Activated CD4-positive, alpha-beta T cell treated with anti-CD3 and anti-CD28 coated beads, Interleukin-2, amount 50 U/mL, for 16 hours (primary cell): ENCODE results near the gene PTPN2.
A peak's percentile ranks its signal among the peaks of the same experiment; 100 is the strongest.

Source experiments
- DNase-seq: peaks from one replicate; pipeline ENCODE4 v3.0.0-alpha.2; 2020

The PTPN2 gene

DNA sequence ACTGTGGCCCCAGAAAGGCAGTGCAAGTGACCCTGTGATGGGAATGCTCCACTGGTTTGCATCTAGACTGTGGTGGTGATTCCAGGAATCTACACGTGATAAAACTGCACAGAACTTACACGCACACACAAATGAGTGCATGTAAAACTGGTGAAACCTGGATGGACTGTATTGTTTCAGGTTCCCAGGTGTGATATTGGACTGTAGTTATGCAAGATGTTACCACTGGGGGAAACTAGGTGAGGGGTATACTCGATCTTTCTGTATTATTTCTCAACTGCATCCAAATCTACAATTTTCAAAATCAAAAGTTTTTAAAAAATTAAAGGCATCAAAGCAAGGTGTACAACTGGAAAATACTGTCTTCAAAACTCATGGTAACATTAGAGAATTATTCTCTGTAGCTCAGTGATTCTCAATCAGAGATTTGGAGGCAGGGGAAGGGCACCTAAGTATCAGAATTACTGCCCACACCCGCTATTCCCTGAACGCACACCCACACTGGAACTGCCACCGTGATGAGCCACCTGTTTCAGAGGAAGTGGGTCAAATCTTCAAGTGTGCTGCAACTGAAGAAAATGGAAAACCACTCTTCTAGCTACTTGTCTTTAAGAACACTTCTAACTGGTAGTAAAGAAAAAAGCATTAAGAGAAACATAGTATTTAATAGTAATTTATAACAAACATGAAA is 26.7 kb downstream of the PTPN2 start:
- peak; percentile 71 for DNase-seq

DNA sequence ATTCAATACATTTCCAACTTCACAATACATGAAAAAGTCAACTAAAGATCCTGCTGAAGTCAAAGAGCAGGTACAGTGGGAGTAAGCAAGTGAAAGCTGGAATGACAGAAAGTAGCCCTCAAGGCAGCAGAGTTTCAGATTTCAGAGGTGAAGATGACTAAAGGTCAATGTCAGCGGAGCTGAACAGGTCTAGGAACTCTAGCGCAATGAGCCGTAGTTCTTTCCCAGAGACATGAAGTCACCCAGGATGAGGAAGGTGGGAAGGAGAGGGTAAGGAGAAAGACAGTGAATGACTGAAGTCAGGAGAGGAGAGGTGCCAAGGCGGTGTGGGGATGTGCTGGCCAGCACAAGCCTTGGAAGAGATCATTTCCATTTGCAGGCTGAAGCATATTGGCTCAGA is 28.1 kb downstream of the PTPN2 start:
- no peak for DNase-seq

DNA sequence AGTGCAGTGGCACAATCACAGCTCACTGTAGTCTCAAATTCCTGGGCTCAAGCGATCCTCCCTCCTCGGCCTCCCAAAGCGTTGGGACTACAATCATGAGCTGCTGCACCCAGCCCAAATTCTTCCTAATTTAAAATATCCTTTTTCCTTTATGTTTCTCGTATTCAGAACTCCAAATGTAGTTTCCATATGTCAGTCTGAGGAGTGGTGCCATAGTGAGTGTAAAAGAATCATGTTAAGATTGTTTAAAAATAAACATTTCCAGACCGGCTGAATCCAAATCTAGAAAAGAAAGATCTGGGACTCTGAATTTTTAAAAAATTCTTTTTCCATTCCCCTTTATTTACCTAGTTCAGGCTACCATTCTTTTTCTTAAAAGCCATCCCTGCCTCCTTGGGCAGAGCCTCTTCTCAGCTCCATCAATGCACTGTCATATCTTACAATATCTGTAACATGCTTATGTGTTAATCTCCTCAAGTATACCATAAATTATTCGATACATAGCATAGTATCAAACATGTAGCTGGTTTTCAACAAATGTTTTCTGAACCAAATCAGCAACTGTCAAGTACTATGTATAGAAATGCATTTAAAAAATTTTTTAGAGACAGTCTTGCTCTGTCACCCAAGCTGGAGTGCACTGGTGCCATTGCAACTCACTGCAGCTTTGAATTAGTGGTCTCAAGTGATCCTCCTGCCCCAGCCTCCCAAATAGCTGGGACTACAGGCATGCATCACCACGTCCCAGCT is 31.3 kb downstream of the PTPN2 start:
- DNase-seq = no peak

DNA sequence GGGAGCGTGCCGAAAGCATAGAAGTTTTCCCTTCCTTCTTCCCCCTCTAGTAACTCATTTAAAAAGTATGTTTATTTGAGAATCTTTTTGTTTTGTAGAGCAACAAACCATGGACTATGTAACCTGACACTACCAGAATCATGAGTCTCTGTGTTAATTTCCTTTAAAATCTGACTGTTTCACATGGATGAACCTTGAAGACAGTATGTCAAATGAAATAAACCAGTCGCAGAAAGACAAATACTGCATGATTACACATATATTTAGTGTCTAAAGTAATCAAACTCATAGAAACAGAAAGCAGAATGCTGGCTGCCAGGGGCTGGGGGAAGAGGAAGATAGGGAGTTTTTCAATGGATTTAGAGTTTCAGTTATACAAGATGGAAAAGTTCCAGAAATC is 32.3 kb downstream of the PTPN2 start:
- no peak for DNase-seq

DNA sequence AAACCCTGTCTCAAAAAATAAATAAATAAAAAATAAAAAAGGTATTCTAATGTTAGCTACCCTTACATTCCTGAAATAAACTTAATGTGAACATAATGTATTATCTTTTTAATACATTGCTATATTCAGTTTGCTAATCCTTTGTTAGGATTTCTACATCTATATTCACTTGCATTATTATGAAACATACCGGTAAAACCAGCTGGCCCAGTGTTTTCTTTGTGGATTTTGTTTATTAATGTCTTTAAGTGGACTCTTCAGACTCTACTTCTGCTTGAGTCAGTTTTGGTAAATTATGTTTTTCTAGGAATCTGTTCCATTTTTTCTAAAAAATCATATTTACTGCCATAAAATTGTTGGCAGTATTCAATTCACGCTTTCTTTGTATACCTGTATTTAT is 34.5 kb downstream of the PTPN2 start:
- no peak for DNase-seq

DNA sequence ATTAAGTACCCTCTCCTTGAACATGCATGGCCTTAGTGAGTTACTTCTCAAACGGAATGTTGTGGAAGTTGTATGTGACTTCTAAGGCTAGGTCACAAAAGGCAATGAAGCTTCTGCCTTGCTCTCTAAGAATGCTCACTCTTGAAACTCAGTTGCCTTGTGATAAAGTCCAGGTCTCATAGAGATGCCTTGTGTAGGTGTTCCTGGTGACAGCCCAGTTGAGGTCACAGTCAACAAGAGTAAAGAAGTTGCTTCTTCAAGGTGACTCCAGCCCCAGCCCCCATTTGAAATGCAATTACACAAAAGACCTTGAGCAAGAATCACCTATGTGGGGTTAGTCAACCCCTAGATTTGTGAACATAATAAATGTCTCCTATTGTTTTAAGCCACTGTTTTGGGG is 35.6 kb downstream of the PTPN2 start:
- DNase-seq = no peak

DNA sequence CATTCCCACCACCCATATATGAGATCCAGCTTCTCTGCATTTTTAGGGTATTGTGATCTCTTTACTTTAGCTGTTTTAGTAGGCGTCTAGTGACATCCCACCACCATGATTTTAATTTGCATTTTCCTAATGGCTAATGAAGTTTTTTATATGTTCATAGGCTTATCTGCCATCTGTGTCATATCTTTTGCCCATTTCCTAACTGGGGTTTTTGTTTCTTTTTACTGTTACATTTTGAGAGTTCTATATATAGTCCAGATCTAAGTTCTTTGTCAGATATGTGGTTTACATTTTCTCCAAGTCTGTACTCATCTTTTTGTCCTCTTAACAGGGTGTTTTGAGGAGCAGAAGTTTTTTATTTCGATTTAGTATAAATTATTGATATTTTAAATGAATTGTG is 39.6 kb downstream of the PTPN2 start:
- DNase-seq = peak; percentile 21

DNA sequence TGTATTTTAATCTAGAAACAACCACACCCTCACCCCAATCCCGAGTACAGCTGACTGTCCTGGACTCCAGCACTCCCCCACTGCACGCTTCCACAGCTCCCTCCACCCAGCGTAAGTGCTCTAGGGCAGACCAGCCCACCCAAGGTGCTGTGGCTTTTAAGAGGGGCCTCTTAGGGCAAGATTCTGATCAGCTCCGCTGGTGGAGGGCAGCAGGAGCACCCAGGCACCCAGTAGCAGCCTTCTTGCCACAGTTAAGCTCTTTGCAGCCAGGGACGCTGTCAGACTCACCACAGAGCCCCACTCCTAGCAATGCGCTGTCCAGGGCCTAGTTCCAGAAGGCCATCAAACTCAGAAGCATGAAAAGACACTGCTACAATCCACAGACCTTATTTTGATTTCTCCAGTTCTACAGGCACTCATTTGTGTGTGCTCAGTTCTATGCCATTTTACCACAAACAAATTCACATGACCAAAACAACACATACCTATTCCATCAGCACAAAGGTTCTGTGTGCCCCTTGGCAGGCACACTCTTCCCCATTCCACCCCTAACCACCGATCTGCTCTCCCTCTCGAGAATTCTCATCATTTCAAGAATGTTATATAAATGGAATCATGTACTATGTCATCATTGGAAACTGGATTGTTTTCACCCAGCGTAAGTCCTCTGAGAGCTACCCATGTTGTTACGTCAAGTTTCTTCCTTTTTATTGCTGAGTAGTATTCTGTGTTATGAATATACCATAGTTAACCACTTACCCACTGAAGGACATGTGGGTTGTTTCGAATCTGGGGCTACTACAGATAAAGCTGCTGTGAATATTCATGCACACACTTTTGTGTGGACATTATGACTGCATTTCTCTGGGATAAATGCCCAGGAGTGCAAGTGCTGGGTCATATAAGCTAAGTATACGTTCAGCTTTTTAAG is 40.4 kb downstream of the PTPN2 start:
- peak; percentile 53 for DNase-seq

DNA sequence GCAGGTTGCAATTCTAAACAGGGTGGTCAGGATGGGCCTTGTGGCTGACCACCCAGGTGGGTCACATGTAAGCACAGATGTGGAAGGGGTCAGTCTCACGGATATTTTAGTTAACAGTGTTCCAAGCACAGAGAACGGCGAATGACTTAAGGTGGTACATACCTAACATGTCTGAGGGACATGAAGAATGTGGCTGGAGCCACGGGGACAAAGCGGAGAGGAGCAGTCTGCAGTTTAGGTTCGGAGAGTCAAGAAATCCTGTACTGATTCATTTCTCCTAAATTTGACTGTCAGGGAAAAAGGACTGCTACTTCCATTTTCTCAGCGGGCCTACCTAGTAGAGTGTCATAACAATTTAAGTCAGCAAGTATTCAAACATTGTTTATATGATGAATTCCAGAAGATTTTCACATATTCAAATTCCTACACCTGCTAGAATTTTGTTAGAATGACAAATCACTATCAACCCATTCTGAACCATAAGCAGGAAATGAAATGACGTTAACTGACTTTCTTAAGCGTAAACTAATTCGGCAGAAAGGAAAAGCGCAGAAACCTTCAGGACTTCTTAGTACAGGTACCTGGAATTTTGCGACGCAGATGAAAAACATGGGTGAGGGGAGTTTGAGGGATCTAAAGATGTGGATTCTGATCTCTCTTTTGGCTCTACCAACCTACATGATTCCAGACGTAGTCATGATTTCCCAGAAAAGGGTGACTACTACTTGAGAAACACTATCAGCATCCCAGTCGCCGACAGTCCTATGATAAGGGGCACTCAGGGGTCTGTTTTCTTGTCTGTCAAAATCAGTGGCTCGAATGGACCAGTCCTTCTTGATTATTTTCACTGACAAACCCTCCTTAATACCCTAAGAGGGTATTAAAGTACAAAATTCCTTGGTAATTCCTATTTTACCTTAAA is 41.3 kb downstream of the PTPN2 start:
- no peak for DNase-seq

DNA sequence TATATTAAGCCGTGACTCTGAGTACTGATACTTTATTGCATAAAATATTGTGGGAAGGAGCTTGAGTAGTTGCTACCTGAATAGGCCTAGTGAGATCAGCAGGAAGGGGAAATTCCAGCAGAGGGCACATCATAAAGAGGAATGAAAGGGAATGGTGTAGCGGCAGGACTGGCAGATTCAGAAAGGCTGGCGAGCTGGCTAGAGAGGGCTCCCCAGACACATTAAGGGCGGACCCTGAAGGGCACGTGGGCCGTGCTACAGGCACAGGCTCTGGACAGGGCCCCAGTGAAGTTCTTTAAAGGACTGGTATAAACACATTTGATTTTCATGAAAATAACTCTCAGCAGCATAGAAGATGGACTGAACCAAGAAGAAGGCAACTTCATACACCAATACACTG is 43.0 kb downstream of the PTPN2 start:
- DNase-seq = no peak

DNA sequence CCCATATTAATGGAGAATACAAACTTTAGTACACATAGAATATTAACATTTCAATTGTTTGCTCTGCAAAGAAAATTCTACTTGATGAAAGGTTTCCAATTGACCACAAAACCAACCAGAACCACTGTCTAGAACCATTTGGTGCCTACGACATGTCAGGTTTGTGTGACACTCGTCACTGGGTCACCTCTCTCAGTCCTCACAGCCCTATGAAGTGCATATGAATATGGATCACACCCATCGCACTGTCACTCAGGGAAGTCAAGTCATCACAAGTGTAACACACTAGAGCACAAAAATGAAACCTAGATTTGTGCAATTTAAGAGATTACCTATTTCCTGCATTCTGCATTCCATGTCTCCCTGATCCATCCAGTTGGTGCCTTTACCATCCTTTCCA is 43.7 kb downstream of the PTPN2 start:
- peak; percentile 43 for DNase-seq

DNA sequence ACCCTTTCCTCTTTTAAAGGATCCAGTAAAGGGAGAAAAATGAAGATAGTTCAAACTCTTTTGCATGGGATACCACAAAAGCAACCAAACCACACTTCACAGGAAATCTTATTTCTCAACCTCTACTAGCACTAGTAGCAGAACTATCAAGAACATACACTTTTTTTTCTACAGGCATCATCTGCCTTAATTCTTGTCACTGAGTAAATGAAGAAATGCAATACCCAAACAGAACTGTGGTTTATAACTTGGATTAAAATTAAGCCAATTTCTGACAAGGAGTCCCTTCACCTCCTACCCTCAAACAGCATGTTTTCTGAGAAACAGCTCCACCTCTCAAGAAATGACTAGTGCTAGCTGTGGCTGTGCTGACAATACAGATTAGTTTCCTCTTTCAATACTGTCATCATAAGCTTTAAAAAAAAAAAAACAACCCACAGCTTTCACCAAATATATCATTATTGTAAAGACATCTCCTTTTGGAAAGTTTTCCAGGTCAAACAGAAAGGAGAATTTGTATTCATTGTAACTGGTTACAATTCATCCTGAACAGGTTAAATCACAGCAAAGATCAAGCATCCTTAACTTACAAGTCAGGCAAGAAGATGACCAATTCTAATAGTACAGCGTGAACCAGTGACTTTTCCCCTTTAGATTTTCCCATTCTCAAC is 44.4 kb downstream of the PTPN2 start:
- DNase-seq = peak; percentile 93

DNA sequence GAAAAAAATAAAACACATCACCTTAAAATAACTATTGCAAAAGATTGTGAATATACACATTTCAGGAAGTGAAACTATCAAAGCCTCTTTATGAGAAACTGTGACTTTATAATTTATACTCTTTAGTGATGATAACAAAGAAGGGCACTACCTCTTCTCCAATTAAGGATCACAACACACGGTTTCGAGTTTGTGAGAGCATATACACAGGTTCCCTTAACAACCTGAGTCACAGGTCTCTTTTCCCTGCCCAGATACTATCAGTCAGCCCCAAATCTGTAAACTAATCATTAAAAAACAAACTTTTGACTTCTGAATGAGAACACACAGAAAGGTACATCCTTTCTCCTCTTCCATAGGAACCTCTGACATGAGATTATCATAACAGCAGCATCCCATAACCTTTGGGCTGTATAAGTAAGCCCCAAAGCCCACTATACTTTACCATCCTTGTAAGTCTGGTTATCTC is 44.9 kb downstream of the PTPN2 start:
- peak; percentile 75 for DNase-seq

DNA sequence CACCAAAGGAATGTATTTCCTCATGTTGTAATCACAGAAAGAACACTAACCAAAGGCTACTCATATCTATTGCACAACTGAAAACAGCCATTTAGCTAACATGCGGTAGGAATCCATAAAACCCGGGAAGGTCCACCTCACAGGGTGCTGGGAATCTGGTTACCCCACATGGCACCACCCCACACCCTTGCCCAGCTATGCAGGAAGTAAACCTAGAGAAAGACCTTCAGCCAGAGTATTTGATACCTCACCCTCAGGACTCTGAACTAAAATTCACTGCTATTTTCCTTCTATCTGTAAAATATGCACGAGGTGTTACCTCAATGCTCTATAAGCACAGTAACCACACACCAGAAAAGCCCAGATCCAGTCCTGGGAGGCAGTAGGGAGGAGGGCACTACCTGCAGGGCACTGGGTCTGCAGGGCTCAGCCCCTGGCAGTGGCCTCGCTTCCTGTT is 45.8 kb downstream of the PTPN2 start:
- DNase-seq = peak; percentile 39

DNA sequence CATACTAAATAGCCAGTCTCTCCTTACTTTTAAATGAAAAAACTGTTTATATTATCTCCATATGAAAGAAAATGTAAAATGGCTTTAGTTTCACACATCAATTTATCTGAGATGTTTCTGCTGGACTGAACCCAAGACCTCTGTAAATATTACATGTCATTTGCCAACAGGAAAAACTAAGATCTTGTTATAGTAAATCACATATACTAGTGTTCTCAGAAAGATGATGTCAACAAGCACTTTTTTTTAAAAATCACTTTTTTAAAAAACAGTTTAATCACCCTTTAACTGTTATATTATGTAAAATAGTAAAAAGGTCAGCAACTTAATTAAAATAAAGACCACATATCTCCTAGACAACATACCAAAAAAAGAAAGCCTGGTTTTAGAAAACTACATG is 46.3 kb downstream of the PTPN2 start:
- no peak for DNase-seq

DNA sequence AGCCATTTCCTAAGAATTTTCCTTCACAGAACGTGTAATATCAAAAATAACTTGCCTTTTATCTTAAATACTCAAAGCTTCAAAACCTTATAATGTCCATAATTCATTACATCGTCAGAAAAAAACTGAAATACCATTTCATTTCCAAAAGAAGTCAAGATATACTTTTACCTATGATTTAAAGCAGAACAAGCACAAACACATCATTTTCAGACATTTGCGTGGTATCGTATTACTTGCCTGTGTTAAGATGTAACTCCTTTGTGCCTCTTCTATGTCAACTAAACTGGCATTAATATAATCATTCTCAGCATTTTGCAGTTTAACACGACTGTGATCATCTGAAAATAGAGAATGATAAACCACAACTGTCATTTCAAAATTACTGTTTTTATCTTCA is 47.5 kb downstream of the PTPN2 start:
- DNase-seq = no peak

DNA sequence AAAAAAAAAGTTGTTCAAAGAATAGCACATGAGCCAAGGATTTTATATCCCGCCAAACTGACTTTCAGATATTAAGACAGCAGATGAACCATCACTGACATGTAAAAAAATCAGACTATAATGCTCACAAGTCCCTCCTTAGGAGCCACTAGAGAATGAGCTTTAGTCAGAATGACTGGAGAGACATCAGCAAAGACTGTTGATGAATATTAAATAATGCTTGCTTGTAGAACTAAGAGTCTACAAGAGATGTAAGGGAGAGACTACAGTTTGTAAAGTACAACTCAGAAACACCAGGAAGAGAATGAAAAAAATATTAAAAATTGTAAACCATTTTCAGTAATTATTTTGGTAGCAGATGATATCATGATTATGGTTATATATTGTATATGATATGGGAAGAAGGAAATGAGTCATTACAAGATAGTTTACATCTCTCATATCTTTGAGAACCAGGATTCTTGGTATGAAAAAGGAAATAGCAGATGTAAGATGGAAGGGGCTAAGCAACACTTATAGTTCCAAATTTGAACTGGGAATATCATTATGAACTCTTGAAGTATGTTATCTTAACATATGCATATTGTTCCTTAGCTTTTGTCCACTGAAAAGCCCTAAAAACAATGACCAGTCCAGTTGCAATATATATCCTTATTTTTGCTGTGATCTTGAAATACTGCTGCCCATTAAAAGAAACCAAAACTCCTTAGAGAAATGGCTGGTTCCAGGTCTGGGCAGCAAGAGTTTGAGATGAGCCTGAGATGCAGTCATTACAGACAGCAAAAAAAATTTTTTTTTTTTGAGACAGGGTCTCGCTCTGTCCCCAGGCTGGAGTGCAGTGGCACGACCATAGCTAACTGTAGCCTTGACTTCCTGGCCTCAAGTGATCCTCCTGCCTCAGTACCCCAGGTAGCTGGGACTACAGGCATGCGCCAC is 55.7 kb downstream of the PTPN2 start:
- DNase-seq = peak; percentile 44

DNA sequence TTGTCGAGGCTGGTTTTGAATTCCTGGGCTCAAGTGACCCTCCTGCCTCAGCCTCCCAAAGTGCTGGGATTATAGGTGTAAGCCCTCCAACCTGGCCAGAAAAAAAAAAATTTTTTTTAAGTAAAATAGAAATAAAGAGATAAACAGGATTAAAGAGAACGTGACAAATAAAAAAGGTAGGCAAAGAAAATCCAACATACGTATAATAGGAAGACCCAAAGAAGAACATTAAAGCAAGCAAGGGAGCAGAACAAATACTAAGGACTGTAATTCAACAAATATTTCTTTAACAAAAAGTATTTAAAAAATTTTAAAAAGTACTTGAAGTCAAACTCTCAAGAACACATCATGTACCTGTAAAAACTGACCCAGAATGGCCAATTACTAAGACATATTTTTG is 56.4 kb downstream of the PTPN2 start:
- DNase-seq = no peak

DNA sequence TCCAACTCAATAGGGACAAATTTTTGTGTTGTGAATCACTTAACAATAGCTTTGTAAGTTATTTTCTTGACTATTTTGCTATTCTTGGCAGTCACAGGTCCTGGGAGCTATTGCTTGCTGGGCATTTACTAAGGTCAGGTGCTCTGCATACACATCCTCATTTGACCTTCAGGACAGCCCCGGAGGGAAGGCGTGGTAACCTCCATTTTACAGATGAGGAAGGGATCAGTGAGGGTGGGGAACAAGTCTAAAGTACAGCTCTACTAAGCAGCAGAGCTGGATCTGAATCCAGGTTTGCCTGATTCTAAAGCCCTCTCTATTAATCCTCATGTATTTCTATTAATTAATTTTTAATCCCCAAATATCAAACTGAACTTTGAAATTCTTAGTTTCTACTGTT is 58.8 kb downstream of the PTPN2 start:
- DNase-seq = no peak

DNA sequence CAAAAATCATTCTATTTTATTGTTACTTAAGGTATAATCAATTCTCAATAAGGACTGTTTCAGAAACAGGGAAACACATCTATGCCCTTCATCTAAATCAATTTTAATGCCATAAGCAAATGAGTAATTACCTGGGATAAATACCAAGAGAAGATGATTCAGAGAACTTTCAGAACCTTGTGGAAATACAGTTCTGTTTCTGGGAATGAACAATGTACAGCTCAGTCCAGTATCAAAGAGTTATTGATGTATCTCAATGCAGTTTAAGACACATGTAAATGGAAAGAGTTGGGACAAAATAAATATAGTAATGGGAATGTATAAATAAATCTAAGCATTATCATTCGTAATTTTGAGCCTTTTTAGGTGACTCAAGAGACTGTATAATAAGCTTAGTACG is 60.1 kb downstream of the PTPN2 start:
- DNase-seq = no peak

DNA sequence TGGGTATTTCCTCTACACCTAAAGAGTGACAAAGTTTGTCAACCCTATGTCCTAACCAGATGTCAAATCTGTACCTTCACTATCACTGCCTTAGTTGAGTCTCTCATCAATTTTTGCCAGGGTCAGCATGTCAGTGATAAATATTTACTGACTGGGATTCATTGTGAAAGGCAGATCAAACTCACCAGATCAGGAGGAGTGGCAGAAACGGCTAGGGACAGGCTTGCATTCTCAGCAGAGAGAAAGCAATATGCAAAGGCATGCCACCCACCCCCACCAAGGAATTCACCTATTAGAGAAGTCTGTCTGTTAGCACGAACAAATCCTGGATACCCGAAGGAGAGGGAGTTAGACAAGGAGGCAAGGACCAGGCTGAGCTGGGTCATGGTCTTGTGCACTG is 62.6 kb downstream of the PTPN2 start:
- DNase-seq = no peak
